Neutrophil (primary cell): ENCODE results near the gene TCF20.
A peak's percentile ranks its signal among the peaks of the same experiment; 100 is the strongest.

Experiments used
- H3K27ac ChIP-seq: fragments of 200-600 bp; sonication (generic); 2 replicates; pipeline ENCODE4 v1.5.1; 2016; ENCODE audit warnings: mild to moderate bottlenecking, moderate library complexity
- H3K27me3 ChIP-seq: fragments of 200-600 bp; sonication (generic); 2 replicates; pipeline ENCODE4 v1.6.0; 2016; ENCODE audit warnings: mild to moderate bottlenecking
- H3K36me3 ChIP-seq: fragments of 200-600 bp; sonication (generic); 2 replicates; pipeline ENCODE4 v1.5.1; 2017
- H3K4me1 ChIP-seq, 2 experiments: fragments of 200-600 bp in 1 of 2; sonication (generic) in 1 of 2; 1 replicate in 1 of 2; 2 replicates in 1 of 2; pipeline versions ENCODE4 v1.5.1 to v1.6.1; 2013 to 2016; ENCODE audit warnings: low read depth in 1 of 2, low read length in 1 of 2, mild to moderate bottlenecking in 1 of 2, moderate library complexity in 1 of 2; ENCODE audit not compliant: control insufficient read depth in 1 of 2, insufficient read depth in 1 of 2
- H3K4me3 ChIP-seq, 2 experiments: fragments of 200-600 bp in 1 of 2; sonication (generic) in 1 of 2; 1 replicate in 1 of 2; 2 replicates in 1 of 2; pipeline ENCODE4 v1.5.1; 2013 to 2016; ENCODE audit warnings: low read depth in 1 of 2, low read length in 1 of 2, mild to moderate bottlenecking in 1 of 2, moderate library complexity in 1 of 2
- H3K9me3 ChIP-seq: fragments of 200-600 bp; sonication (generic); 2 replicates; pipeline ENCODE4 v1.5.1; 2016
- CTCF ChIP-seq: fragments of 200-600 bp; sonication (generic); IDR thresholded peaks from 2 replicates; pipeline ENCODE4 v1.5.1; 2016; ENCODE audit warnings: antibody characterized with exemption

TCF20 gene

GRCh38 chr22:42249831-42250230 lies 20.6 kb downstream of the TCF20 start:
- H3K36me3 ChIP-seq, result no peaks in the 10 kb centered on the region
- H3K4me1 ChIP-seq, result no peaks in the 10 kb centered on the region
- no peak overlapping the region for H3K27ac ChIP-seq
- no peaks in the 10 kb centered on the region for H3K9me3 ChIP-seq
- H3K27me3 ChIP-seq, result no peaks in the 10 kb centered on the region
- no peak for TF ChIP-seq CTCF
- no peak overlapping the region for H3K4me3 ChIP-seq

GRCh38 chr22:42248995-42249394 lies 21.5 kb downstream of the TCF20 start:
- no peaks in the 10 kb centered on the region for H3K4me1 ChIP-seq
- H3K36me3 ChIP-seq, result no peaks in the 10 kb centered on the region
- no peaks in the 10 kb centered on the region for H3K27me3 ChIP-seq
- H3K27ac ChIP-seq, result no peak overlapping the region
- no peak for TF ChIP-seq CTCF
- H3K9me3 ChIP-seq, result no peaks in the 10 kb centered on the region
- H3K4me3 ChIP-seq, result no peak overlapping the region

- H3K4me3 ChIP-seq, result no peak overlapping the region
- TF ChIP-seq CTCF, result no peak
- H3K9me3 ChIP-seq, result no peaks in the 10 kb centered on the region
Measured at GRCh38 chr22:42247596-42247995, 22.9 kb downstream of the TCF20 start.

GRCh38 chr22:42243802-42244060 lies 26.7 kb downstream of the TCF20 start:
- Histone ChIP-seq H3K9me3 (no peaks in the 10 kb centered on the region), H3K27me3 (no peaks in the 10 kb centered on the region), H3K4me1 (no peaks in the 10 kb centered on the region), H3K4me3 (no peak overlapping the region), H3K36me3 (no peaks in the 10 kb centered on the region), H3K27ac (peak overlapping the region; percentile 2)
- TF ChIP-seq CTCF, result no peak

More at GRCh38 chr22:42247596-42247995, 22.9 kb downstream of the TCF20 start:
- no peak overlapping the region for H3K27ac ChIP-seq
- H3K27me3 ChIP-seq, result no peaks in the 10 kb centered on the region
- H3K36me3 ChIP-seq, result no peaks in the 10 kb centered on the region
- H3K4me1 ChIP-seq, result no peaks in the 10 kb centered on the region

GRCh38 chr22:42236848-42237247 lies 33.6 kb downstream of the TCF20 start:
- H3K4me3 ChIP-seq, result no peak overlapping the region
- TF ChIP-seq CTCF, result no peak
- H3K27me3 ChIP-seq, result no peaks in the 10 kb centered on the region
- no peaks in the 10 kb centered on the region for H3K36me3 ChIP-seq
- H3K27ac ChIP-seq, result no peak overlapping the region
- H3K4me1 ChIP-seq, result no peaks in the 10 kb centered on the region
- H3K9me3 ChIP-seq, result no peaks in the 10 kb centered on the region

DNA sequence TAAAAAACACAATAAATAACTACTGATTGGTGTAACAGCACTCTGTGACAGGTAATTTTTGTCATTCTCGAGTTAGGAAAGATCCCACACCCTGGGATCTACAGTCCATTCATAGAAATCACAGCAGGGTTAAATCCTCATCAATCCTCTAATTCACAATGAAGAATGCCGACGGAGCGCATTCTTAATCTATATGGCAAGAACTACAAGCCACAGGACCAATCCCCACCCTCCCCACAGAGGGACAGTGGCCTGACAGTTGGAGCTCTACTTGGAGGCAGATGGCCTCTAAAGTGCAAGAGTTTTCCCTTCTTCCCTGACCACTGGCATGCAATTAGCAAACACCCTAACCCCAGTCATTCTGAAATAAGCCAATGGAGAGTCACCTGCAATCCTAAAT lies 34.2 kb downstream of the TCF20 start:
- Histone ChIP-seq H3K36me3 (no peaks in the 10 kb centered on the region), H3K9me3 (no peaks in the 10 kb centered on the region), H3K4me3 (no peak overlapping the region), H3K27me3 (no peaks in the 10 kb centered on the region), H3K27ac (no peak overlapping the region), H3K4me1 (no peaks in the 10 kb centered on the region)
- no peak for TF ChIP-seq CTCF
